GM20431 (cell line): ENCODE data around the gene GLIS1.

Source experiments
- in situ Hi-C: fragments of 300-500 bp; cut with MseI, MboI; formaldehyde crosslinking; loops from one replicate; pipeline ENCODE4 v1.15.0; 2020; ENCODE audit warnings: low sequenced_read_pairs; ENCODE audit not compliant: unreplicated experiment

GLIS1 gene

GRCh38 chr1:53601867-53602775, 136.8 kb downstream of the GLIS1 start:
- in situ Hi-C loops: no loop called here

GRCh38 chr1:53601031-53601745, 137.8 kb downstream of the GLIS1 start:
- in situ Hi-C loops: no loop called here

GRCh38 chr1:53600561-53600960, 138.4 kb downstream of the GLIS1 start:
- in situ Hi-C loops: no loop called here

GRCh38 chr1:53600001-53600400, 139.0 kb downstream of the GLIS1 start:
- in situ Hi-C loops: no loop called here

- in situ Hi-C loops: no loop called here
Observed at GRCh38 chr1:53599481-53599880, 139.5 kb downstream of the GLIS1 start.

GRCh38 chr1:53598966-53599365, 140.0 kb downstream of the GLIS1 start:
- in situ Hi-C loops: no loop called here

- in situ Hi-C loops: no loop called here
Observed at GRCh38 chr1:53595906-53596305, 143.1 kb downstream of the GLIS1 start.

GRCh38 chr1:53594391-53595180, 144.4 kb downstream of the GLIS1 start:
- in situ Hi-C loops: no loop called here

- in situ Hi-C loops: no loop called here
Observed at GRCh38 chr1:53593758-53594380, 145.1 kb downstream of the GLIS1 start.

GRCh38 chr1:53592985-53593757, 145.8 kb downstream of the GLIS1 start:
- in situ Hi-C loops: no loop called here

- in situ Hi-C loops: no loop called here
Observed at GRCh38 chr1:53592521-53592982, 146.4 kb downstream of the GLIS1 start.

- in situ Hi-C loops: no loop called here
Observed at GRCh38 chr1:53591924-53592323, 147.0 kb downstream of the GLIS1 start.

- in situ Hi-C loops: no loop called here
Observed at GRCh38 chr1:53590531-53591515, 148.1 kb downstream of the GLIS1 start.

GRCh38 chr1:53590104-53590503, 148.9 kb downstream of the GLIS1 start:
- in situ Hi-C loops: no loop called here

GRCh38 chr1:53589043-53589887, 149.7 kb downstream of the GLIS1 start:
- in situ Hi-C loops: no loop called here

GRCh38 chr1:53588053-53588779, 150.7 kb downstream of the GLIS1 start:
- in situ Hi-C loops: no loop called here
